HepG2 (cell line): Measurements from ENCODE around the gene ERCC5. TPM values are rescaled to one million over a fixed set of nuclear protein-coding genes. Genes with fewer than 3 reads are reported as not detected.

Experiments used
- ATAC-seq: fragments of 200-7000 bp; cut with Tn5 transposase; 3 replicates; pipeline ENCODE4 v1.9.1; 2020; ENCODE audit warnings: mild to moderate bottlenecking, moderate library complexity
- BruUV-seq: library from RNA; stranded (reverse); fragments of 400-500 nt; replicated peaks from 2 replicates; lab custom pipeline; 2021; lab: Mats Ljungman, UMichigan
- CTCF ChIA-PET: fragments of 300-600 bp; formaldehyde crosslinking; extraction: SDS; loops from one replicate; lab custom pipeline; 2021; ENCODE audit warnings: low total read pairs, inconsistent platforms, low intra/inter-chr PET ratio; lab: Yijun Ruan, JAX
- POLR2A ChIA-PET: fragments of 350-600 bp; sonication (Branson Sonifier 250); formaldehyde crosslinking; loops from one replicate; lab custom pipeline; 2020; ENCODE audit warnings: antibody characterized with exemption, inconsistent platforms; lab: Yijun Ruan, JAX
- DNase-seq: peaks from one replicate; pipeline ENCODE4 v3.0.0-alpha.2; 2015; ENCODE audit warnings: low spot score
- FAIRE-seq: peaks from 3 replicates; lab custom pipeline; 2011; peaks lifted over from hg19 to GRCh38; lab: Jason Lieb, UNC
- H2AFZ ChIP-seq: one replicate; pipeline ENCODE4 v1.6.1; 2011; ENCODE audit warnings: low read length, inconsistent platforms
- H3K27ac ChIP-seq: fragments of 300-600 bp; 3 replicates; pipeline ENCODE4 v1.8.0; 2011; ENCODE audit warnings: mixed run types, mild to moderate bottlenecking, mixed read lengths, low read length, inconsistent platforms; ENCODE audit not compliant: insufficient read depth; ENCODE audit errors: extremely low read length
- H3K27me3 ChIP-seq, 2 experiments: fragments of 200-600 bp in 1 of 2; 2 replicates in 1 of 2; 3 replicates in 1 of 2; pipeline versions ENCODE4 v1.6.0 to v1.8.0; 2011; ENCODE audit warnings: low read length in 2 of 2, mild to moderate bottlenecking in 2 of 2, moderate library complexity in 2 of 2, inconsistent platforms in 1 of 2; ENCODE audit not compliant: insufficient read depth in 2 of 2, control insufficient read depth in 1 of 2
- H3K36me3 ChIP-seq, 2 experiments: fragments of 200-600 bp in 1 of 2; replicated peaks in 1 of 2; 2 replicates in 1 of 2; 3 replicates in 1 of 2; pipeline versions ENCODE4 v1.5.1 to v1.8.0; 2011; ENCODE audit warnings: low read length in 2 of 2, inconsistent platforms in 1 of 2; ENCODE audit not compliant: insufficient read depth in 2 of 2, control insufficient read depth in 1 of 2
- H3K4me1 ChIP-seq: 2 replicates; pipeline ENCODE4 v1.5.1; 2012; ENCODE audit warnings: low read length, inconsistent platforms; ENCODE audit not compliant: insufficient read depth
- H3K4me2 ChIP-seq: 2 replicates; pipeline ENCODE4 v1.6.0; 2011; ENCODE audit warnings: low read depth, low read length, inconsistent platforms
- H3K4me3 ChIP-seq, 3 experiments: fragments of 200-600 bp in 1 of 3; sonication (generic), shearing (Covaris generic) in 1 of 3; replicated peaks in 1 of 3; 2 replicates each; pipeline ENCODE4 v1.5.1; 2011 to 2016; ENCODE audit warnings: low read length in 3 of 3, inconsistent platforms in 2 of 3, low read depth in 2 of 3, mild to moderate bottlenecking in 2 of 3, control low read depth in 1 of 3, mixed read lengths in 1 of 3; ENCODE audit not compliant: insufficient read depth in 1 of 3
- H3K79me2 ChIP-seq: one replicate; pipeline ENCODE4 v1.6.1; 2011; ENCODE audit warnings: low read length, inconsistent platforms; ENCODE audit not compliant: insufficient read depth
- H3K9ac ChIP-seq: 2 replicates; pipeline ENCODE4 v1.6.0; 2011; ENCODE audit warnings: mild to moderate bottlenecking, low read depth, low read length, inconsistent platforms; ENCODE audit not compliant: insufficient read depth
- H3K9me3 ChIP-seq: 2 replicates; pipeline ENCODE4 v1.5.1; 2012; ENCODE audit warnings: mild to moderate bottlenecking, low read length
- H4K20me1 ChIP-seq: 2 replicates; pipeline ENCODE4 v1.6.0; 2011; ENCODE audit warnings: inconsistent platforms, mild to moderate bottlenecking, low read length, moderate library complexity; ENCODE audit not compliant: insufficient read depth
- NR2F1 ChIP-seq, 2 experiments: fragments of 450-650 bp in 1 of 2; formaldehyde crosslinking in 1 of 2; IDR thresholded peaks; 2 replicates each; pipeline versions ENCODE4 v1.5.0 to v1.6.1; 2016 to 2020; ENCODE audit warnings: mild to moderate bottlenecking in 1 of 2, missing compliant biosample characterization in 1 of 2, missing genetic modification reagents in 1 of 2, moderate library complexity in 1 of 2
- NR2F6 ChIP-seq, 2 experiments: IDR thresholded peaks; 2 replicates each; pipeline ENCODE4 v1.6.1; 2016; ENCODE audit warnings: antibody characterized with exemption in 1 of 2, mild to moderate bottlenecking in 1 of 2
- RXRA ChIP-seq: sonication (generic); formaldehyde crosslinking; IDR thresholded peaks from 2 replicates; pipeline ENCODE4 v1.5.1; 2020; ENCODE audit warnings: missing genetic modification reagents
- TFAP4 ChIP-seq: sonication (generic); IDR thresholded peaks from 2 replicates; pipeline ENCODE4 v1.6.1; 2016; ENCODE audit warnings: low read depth, borderline replicate concordance
- THRA ChIP-seq: sonication (generic); formaldehyde crosslinking; IDR thresholded peaks from 2 replicates; pipeline ENCODE4 v1.4.0; 2020; ENCODE audit warnings: missing genetic modification reagents, borderline replicate concordance
- ZNF562 ChIP-seq: sonication (generic); formaldehyde crosslinking; IDR thresholded peaks from 2 replicates; pipeline ENCODE4 v1.8.0; 2022; ENCODE audit warnings: missing genetic modification reagents, borderline replicate concordance
- ZNF7 ChIP-seq: IDR thresholded peaks from 2 replicates; pipeline ENCODE4 v1.6.1; 2016; ENCODE audit warnings: missing biosample characterization, missing genetic modification reagents
- WGBS: methylation state at CpG from one replicate; pipeline ENCODE4 v1.1.6; 2017; ENCODE audit warnings: low lambda C conversion rate; 5-methylcytosine and 5-hydroxymethylcytosine counted together
- in situ Hi-C: cut with HindIII; loops from 2 replicates; pipeline ENCODE4 v1.10.0; 2017; ENCODE audit warnings: low pct_unique_long_range_greater_than_20kb; ENCODE audit not compliant: extremely low pct_ligation_motif_present
- intact Hi-C: fragments of 100-400 bp; cut with micrococcal nuclease; formaldehyde crosslinking; loops from one replicate; pipeline ENCODE4 v1.10.0; 2022; ENCODE audit not compliant: unreplicated experiment
- polyA plus RNA-seq, 8 experiments: library from polyadenylated mRNA; depleted of rRNA in 3 of 8; stranded (reverse) in 7 of 8; unstranded in 1 of 8; fragments of >200 nt; fragmentation: Illumina TruSeq in 4 of 8; extraction: Trizol in 4 of 8; gene quantifications; 2 replicates each; pipeline versions ENCODE4 v1.2.1 to v1.2.3, GENCODE V29; 2011 to 2016; ENCODE audit warnings: low read depth in 4 of 8, missing spikeins in 1 of 8, mixed read lengths in 1 of 8; ENCODE audit not compliant: insufficient read depth in 1 of 8
- total RNA-seq, 5 experiments: library from RNA; depleted of rRNA; stranded (reverse); fragments of >200 nt; fragmentation: Illumina TruSeq; extraction: Trizol; gene quantifications; 2 replicates each; pipeline ENCODE4 v1.2.3, GENCODE V29; 2016; ENCODE audit warnings: low read depth in 1 of 5
- TF ChIP-seq, protein P1 (sequence below): sonication (generic); formaldehyde crosslinking; IDR thresholded peaks from 2 replicates; pipeline ENCODE4 v1.4.0; 2020; ENCODE audit warnings: mild to moderate bottlenecking, missing genetic modification reagents, borderline replicate concordance

Gene ERCC5
- total and polyA plus RNA-seq, 2 of the 13 experiments (the other 11 are each of a cell fraction or from before 2014, with no cell fraction given): 12.9 to 35.5 TPM

DNA sequence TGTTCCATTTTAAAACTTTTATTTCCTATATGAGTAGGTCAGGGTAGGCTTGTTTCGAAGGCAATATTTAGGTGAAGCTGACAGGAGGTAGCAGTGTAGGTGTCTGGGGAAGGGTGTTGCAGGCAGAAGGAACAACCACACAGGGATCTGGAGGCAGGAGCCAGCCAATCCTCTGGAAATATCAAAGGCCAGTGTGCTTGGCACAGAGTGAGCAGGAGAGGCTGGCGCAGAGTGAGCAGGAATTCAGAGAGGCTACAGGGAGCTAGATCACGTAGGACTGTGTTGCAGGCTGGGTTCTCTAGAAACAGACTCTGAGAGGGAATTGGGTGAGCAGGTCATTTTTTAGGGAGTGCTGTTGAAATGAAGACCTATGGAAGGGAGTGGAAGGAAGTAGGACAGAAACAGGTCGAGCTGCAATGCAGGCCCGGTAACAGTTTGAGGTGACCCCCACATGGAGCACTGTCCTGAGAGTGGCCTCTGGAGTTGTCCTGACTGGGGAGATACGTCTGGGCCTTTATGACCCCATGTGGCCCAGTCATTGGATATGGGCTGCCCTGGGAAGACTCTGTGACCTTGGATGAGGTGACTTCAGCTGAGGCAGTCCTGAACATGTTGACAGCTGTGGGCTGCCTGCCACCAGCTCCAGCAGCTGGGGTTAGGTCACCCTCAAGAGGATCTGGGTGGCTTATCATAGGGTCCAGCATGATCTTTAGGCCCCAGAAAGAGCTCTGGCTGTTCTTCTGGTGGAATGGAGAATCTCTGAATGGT, 51.7 kb downstream of the ERCC5 start:
- Histone ChIP-seq H3K79me2 (no peaks in the 10 kb centered on the region), H3K9ac (no peak overlapping the region), H3K27ac (no peak overlapping the region), H3K4me2 (peak overlapping the region; percentile 23; the same call in 1 of the 2 replicates), H2AFZ (no peak overlapping the region), H3K4me3 (no peak overlapping the region)
- intact Hi-C loops: no loop called here
- CTCF ChIA-PET: no interaction called here
- whole genome bisulfite sequencing: 56% methylated on average over 5 of the region's 6 CpGs
- TF ChIP-seq TFAP4: 0 out of 2 replicates have a peak, but pooled peaks have one; percentile 22
- TF ChIP-seq NR2F6 (IDR thresholded peaks at IDR 0.05): no peak
- no peak for TF ChIP-seq NR2F6 (CRISPR knock-in tag; IDR thresholded peaks at IDR 0.05)
- 0 out of 4 replicates have a peak, but pooled peaks of 1 of the 2 experiments have one; percentile 13 for TF ChIP-seq NR2F1 (CRISPR knock-in tag; IDR thresholded peaks at IDR 0.05)
- TF ChIP-seq, protein P1, sequence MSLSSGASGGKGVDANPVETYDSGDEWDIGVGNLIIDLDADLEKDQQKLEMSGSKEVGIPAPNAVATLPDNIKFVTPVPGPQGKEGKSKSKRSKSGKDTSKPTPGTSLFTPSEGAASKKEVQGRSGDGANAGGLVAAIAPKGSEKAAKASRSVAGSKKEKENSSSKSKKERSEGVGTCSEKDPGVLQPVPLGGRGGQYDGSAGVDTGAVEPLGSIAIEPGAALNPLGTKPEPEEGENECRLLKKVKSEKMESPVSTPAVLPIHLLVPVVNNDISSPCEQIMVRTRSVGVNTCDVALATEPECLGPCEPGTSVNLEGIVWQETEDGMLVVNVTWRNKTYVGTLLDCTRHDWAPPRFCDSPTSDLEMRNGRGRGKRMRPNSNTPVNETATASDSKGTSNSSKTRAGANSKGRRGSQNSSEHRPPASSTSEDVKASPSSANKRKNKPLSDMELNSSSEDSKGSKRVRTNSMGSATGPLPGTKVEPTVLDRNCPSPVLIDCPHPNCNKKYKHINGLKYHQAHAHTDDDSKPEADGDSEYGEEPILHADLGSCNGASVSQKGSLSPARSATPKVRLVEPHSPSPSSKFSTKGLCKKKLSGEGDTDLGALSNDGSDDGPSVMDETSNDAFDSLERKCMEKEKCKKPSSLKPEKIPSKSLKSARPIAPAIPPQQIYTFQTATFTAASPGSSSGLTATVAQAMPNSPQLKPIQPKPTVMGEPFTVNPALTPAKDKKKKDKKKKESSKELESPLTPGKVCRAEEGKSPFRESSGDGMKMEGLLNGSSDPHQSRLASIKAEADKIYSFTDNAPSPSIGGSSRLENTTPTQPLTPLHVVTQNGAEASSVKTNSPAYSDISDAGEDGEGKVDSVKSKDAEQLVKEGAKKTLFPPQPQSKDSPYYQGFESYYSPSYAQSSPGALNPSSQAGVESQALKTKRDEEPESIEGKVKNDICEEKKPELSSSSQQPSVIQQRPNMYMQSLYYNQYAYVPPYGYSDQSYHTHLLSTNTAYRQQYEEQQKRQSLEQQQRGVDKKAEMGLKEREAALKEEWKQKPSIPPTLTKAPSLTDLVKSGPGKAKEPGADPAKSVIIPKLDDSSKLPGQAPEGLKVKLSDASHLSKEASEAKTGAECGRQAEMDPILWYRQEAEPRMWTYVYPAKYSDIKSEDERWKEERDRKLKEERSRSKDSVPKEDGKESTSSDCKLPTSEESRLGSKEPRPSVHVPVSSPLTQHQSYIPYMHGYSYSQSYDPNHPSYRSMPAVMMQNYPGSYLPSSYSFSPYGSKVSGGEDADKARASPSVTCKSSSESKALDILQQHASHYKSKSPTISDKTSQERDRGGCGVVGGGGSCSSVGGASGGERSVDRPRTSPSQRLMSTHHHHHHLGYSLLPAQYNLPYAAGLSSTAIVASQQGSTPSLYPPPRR: no peak
- no peak for TF ChIP-seq ZNF562 (CRISPR knock-in tag)
- TF ChIP-seq THRA (CRISPR knock-in tag): peak; percentile 61; the same call in 1 of the 2 replicates
- no peak for TF ChIP-seq ZNF7 (CRISPR knock-in tag)
- 0 out of 2 replicates have a peak, but pooled peaks have one; percentile 18 for TF ChIP-seq RXRA
- TF ChIP-seq, all 625 proteins: peak for 4
- Histone ChIP-seq H3K4me1 (peaks cover 52% of the 10 kb centered on the region), H3K27me3 (no peaks in the 10 kb centered on the region), H4K20me1 (no peaks in the 10 kb centered on the region), H3K36me3 (no peaks in the 10 kb centered on the region), H3K9me3 (no peaks in the 10 kb centered on the region)
- in situ Hi-C loops: no loop called here
- FAIRE-seq: no peak
- BruUV-seq: no TSS peak
- POLR2A ChIA-PET: no interaction called here
- peak; percentile 64 for ATAC-seq
- DNase-seq: no peak
